ENCODE data around the gene TEX19.

The TEX19 gene

DNA sequence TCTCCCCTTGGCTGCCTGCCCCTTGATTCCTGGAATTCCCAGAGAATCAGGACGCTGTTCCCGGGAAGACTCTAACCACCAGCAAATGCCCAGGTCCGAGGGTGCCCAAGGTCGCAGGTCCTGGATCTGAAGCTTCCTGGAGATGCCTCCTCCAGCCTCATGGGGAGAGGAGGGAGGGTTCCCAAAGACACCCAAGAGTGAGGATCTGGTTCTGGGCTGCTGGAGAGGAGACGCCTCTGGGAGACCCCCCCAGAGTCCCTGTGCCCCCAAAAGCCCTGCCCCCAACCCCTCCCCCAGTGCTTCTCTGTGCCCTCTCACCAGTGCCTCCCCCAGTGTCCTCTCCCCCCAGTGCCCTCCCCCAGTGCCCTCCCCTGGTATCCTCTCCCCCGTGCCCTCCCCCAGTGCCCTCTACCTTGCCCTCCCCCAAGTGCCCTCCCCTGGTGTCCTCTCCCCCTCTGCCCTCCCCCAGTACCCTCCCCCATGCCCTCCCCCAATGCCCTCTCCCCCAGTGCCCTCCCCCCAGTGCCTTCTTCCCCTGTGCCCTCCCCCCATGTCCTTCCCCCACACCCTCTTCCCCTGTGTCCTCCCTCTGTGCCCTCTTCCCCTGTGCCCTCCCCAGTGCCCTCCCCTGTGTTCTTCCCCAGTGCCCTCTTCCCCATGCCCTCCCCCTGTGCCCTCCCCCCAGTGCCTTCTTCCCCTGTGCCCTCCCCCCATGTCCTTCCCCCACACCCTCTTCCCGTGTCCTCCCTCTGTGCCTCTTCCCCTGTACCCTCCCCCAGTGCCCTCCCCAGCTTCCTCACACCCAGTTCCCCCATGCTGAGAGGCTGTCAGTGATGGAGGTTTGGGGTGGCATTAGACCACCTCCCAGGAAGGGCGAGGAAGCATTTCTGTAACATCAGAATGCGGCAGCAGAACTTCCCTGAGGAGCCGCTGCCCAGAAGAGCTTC, 19.1 kb upstream of the TEX19 start:
- TF ChIP-seq TAF1 (IDR thresholded peaks at IDR 0.05; ENCODE audit: low read depth), result no peak
- no peak for TF ChIP-seq REST (IDR thresholded peaks at IDR 0.05; ENCODE audit: low read depth)
- no peak for TF ChIP-seq CEBPB (IDR thresholded peaks at IDR 0.05)
- no peak for TF ChIP-seq EGR1 (IDR thresholded peaks at IDR 0.05)
- no peak for TF ChIP-seq USF1 (IDR thresholded peaks at IDR 0.05)

- no peak for TF ChIP-seq MAX (IDR thresholded peaks at IDR 0.05)
- TF ChIP-seq REST (IDR thresholded peaks at IDR 0.05; ENCODE audit: low read depth), result no peak
- no peak for TF ChIP-seq CEBPB (IDR thresholded peaks at IDR 0.05)
- no peak for TF ChIP-seq EP300 (IDR thresholded peaks at IDR 0.05; ENCODE audit: borderline replicate concordance)
- no peak for TF ChIP-seq YY1 (IDR thresholded peaks at IDR 0.05; ENCODE audit: low read depth)
- TF ChIP-seq EGR1 (IDR thresholded peaks at IDR 0.05), result no peak
- no peak for TF ChIP-seq RAD21 (IDR thresholded peaks at IDR 0.05; ENCODE audit: low read depth)
- TF ChIP-seq TEAD4 (IDR thresholded peaks at IDR 0.05), result no peak
- TF ChIP-seq NFIC (IDR thresholded peaks at IDR 0.05), result no peak
- TF ChIP-seq FOXM1 (IDR thresholded peaks at IDR 0.05; ENCODE audit: borderline replicate concordance, low read depth), result no peak
Observed at GRCh38 chr17:82342361-82343079, 16.5 kb upstream of the TEX19 start.

- 0 out of 2 replicates have a peak, but pooled peaks have one; percentile 23 for TF ChIP-seq MAX (IDR thresholded peaks at IDR 0.05)
- no peak for TF ChIP-seq EGR1 (IDR thresholded peaks at IDR 0.05)
Observed at GRCh38 chr17:82343560-82343959, 15.5 kb upstream of the TEX19 start.

- TF ChIP-seq FOXM1 (IDR thresholded peaks at IDR 0.05; ENCODE audit: borderline replicate concordance, low read depth), result no peak
- no peak for TF ChIP-seq MAX (IDR thresholded peaks at IDR 0.05)
- TF ChIP-seq NFIC (IDR thresholded peaks at IDR 0.05), result no peak
- TF ChIP-seq ZBTB7A (IDR thresholded peaks at IDR 0.05; ENCODE audit: low read depth), result no peak
- no peak for TF ChIP-seq TAF1 (IDR thresholded peaks at IDR 0.05; ENCODE audit: low read depth)
- no peak for TF ChIP-seq RAD21 (IDR thresholded peaks at IDR 0.05; ENCODE audit: low read depth)
- TF ChIP-seq TCF12 (IDR thresholded peaks at IDR 0.05; ENCODE audit: low read depth), result no peak
- TF ChIP-seq REST (IDR thresholded peaks at IDR 0.05; ENCODE audit: low read depth), result no peak
- TF ChIP-seq EGR1 (IDR thresholded peaks at IDR 0.05), result no peak
- no peak for TF ChIP-seq TEAD4 (IDR thresholded peaks at IDR 0.05)
- TF ChIP-seq YY1 (IDR thresholded peaks at IDR 0.05; ENCODE audit: low read depth), result no peak
Observed at GRCh38 chr17:82344175-82344907, 14.7 kb upstream of the TEX19 start.

Measured in Ishikawa (cell line).